NCI-H748 treated with DMSO at 0.1 percent for 48 hours (cell line): ENCODE data around the gene MEIS2.

Source experiments
- DNase-seq: peaks from one replicate; lab custom pipeline; 2025; lab: John Stamatoyannopoulos, UW

MEIS2 gene

DNA sequence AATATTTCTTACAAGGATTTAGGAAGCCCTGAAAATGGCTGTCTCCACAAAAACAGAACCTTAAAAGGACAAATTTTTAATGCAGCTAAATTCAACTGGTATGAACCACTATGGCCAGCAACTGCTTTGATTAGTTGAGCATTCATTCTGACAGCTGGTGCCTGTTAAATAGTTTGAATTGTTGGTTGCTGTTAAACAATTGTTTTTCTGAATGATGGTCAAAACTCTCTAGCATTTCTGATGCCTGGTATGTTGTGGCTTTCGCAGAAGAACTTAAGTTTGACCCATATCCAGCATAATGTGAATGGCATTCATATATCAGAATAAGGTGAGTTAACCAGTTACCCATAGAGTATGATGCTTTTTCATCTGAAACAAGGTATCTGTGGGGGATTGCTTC is 138.4 kb downstream of the MEIS2 start:
- no peak for DNase-seq

- no peak for DNase-seq
Observed at GRCh38 chr15:36960947-36961227, 139.5 kb downstream of the MEIS2 start.

- no peak for DNase-seq
Observed at GRCh38 chr15:36960179-36960946, 140.0 kb downstream of the MEIS2 start.

- DNase-seq = no peak
Observed at GRCh38 chr15:36959746-36960145, 140.6 kb downstream of the MEIS2 start.

DNA sequence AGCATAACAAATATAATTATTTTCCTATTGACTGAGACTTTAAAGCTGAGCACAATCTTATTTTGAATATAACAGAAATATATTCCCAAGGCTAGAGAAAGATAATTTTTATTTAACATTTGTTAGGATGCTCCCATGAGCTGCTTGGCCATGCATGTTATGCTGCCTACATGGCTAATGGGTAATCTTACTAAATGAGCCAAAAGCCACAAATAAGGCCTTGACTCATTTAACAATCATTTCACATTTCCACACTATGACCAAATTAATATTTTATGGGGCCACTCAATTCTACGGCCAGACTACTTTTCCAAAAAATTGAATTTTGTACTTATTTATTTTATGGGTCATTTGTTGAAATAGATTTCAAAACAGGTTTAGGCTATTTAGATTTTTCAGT is 141.7 kb downstream of the MEIS2 start:
- no peak for DNase-seq

DNA sequence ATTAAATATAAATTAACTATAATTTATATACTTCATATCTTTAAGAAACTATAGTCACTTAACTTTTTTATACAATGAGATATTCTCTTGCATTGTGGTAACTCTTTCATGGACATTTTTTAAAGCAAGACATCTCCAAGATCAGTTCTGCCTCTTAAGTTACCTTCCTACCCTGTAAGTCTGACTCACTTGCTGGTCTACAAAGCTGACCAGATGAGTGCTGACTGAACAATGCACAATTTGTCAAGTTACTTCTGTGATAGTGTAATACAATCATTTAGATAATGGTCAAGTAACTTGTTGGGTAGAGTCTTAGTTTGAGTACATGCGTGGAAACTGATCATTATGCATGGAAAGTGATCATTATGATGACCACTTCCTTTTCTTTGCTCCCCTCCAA is 145.9 kb downstream of the MEIS2 start:
- no peak for DNase-seq

- no peak for DNase-seq
Observed at GRCh38 chr15:36953346-36953745, 147.0 kb downstream of the MEIS2 start.

DNA sequence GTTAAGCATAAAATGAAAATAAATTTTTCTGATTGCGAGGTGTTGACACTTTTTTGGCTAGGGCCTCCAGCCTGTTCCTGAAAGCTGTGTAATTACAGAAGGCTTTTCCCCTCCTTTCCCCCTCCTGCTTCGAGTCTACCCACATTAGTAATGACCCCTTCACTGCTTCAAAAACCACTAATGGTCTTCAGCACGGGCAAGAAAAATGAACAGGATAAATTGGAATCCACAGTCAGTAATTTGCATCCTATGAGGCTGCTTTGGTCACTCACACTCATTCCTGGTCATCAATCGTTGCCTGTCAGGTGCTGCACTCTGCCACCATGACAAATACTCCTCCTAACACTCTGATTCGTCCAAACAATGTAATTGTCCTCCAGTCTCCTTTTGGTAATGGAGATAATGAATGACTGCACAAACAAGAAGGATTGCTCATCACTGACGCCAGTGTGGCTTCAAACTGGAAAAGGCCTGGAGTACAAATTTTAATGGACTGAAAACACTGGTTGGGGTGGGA is 148.6 kb downstream of the MEIS2 start:
- DNase-seq = no peak

DNA sequence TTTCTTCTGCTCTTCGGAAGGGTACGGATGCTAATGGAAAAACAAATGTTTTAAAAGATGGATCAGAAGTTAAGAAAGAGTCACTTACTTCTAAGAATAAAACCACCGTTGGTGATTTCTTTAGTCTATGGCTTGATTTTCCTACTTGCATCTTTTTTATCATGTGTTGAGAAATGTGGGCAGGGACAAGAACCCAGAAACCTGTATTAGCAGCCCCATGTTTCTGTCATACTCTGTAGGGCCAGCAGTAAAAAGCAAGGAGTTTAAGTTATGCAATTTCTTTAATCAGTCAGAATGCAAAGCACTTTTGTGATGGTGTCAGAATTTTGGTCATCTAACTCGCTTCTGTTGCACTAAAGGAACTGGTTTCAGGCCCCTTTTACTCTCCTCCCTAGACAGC is 150.0 kb downstream of the MEIS2 start:
- no peak for DNase-seq

DNA sequence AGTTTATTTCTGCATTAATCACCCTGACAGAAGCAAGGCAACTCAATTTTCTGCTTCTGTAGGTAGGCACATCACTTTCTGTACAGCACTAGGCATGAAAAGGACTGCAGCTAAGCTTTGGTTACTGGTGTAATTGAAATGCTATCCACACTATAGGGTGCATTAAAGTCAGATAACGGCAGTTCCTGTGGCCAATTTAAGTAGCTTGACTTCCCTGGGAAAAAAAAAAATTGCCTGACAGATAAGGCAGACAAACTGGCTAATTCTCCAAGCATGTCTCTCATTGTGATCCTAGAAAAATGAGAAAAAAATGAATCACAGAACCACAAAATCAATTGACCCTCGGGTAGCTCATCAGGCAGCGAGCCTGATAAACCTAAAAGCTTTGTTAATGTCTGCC is 151.4 kb downstream of the MEIS2 start:
- no peak for DNase-seq

- no peak for DNase-seq
Observed at GRCh38 chr15:36947035-36947719, 153.2 kb downstream of the MEIS2 start.

DNA sequence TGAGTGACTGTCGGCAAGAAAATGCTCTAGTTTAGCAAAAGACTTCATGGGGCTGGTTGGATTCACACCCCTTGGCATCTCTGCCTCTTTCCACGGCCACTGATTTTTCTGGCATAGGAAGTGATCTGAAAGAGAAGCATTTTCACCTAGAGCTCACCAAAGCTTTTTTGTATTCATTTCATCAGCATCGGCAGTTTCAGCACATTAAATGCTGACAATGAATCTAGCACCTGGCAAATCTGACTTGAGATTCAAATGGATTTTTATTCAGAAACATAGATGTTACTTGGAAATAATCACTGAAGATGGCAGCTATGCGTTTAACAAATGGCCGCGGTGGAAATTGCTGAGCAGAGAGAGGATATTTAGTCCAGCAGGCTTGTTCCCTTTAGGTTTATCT is 155.9 kb downstream of the MEIS2 start:
- no peak for DNase-seq

DNA sequence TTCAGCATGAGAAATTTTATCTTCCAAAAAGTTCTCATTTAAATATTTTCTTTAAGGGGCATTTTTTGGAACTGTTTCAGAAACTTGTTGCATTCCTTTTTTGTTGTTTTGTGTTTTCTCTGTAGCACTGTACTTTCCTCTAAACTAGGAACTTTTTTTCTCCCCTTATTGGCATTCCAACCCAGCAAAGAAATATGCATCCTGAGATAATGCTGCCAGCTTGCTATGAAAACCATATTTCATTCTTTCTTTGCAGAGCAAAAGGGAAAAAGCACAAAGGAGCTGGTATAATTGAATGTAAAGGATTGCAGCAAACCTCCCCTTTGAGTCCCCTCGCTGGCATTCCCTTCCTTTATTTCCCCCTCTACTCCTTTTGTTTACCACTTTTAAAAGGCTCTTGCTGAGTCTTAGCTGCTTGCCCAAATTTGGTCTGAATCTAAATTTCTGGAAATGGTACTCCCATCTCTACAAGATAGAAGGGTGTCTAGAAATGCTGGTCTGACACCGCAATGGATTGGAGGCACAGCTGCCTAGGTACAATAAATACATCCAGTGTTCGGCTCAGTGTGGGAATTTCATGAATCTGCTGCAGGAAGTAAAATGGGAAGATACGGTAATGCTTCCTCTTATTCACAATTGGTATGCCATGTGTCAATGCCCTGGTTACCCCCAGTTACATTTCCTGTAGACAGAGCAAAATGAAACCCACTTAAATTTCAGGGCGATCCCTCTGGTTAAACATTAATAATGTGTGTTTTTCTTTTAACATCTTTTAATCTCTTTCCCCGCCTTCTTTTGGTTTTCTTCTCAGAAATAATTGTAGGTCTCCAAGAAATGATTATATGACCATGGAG is 156.6 kb downstream of the MEIS2 start:
- no peak for DNase-seq

- no peak for DNase-seq
Observed at GRCh38 chr15:36942248-36942827, 158.0 kb downstream of the MEIS2 start.

GRCh38 chr15:36941798-36942197 is 158.6 kb downstream of the MEIS2 start:
- DNase-seq = no peak

DNA sequence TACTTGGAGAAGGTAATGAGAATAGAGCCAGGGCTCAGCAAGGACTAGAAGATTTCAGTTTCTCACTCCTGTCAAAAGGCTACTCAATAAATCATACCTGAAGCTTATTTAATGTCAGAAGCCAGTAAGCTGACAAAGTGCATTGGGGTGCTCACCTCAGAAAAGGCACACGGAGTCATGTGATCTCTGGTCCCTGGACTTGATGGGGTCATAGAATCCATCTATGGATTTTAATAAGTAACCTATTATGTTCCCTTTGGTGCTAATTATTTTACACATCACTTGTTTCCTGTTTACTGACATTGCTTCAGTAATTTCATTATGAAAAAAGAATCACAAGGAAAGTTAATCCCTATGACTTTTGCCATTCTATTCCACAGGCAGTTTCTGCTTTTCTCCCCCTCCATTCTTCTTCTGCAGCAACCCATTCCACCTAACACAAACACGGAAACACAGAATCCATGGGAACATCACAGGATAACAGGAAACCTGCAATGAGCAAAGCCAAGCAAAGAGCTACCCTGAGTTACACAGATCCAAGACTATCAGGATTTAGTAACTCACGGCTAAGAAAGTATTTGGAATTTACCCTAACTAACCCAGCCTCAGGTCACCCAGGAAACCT is 159.6 kb downstream of the MEIS2 start:
- no peak for DNase-seq

GRCh38 chr15:36940219-36940618 is 160.1 kb downstream of the MEIS2 start:
- no peak for DNase-seq

- DNase-seq = no peak
Observed at GRCh38 chr15:36938764-36939163, 161.6 kb downstream of the MEIS2 start.

- DNase-seq = no peak
Observed at GRCh38 chr15:36938131-36938530, 162.2 kb downstream of the MEIS2 start.

DNA sequence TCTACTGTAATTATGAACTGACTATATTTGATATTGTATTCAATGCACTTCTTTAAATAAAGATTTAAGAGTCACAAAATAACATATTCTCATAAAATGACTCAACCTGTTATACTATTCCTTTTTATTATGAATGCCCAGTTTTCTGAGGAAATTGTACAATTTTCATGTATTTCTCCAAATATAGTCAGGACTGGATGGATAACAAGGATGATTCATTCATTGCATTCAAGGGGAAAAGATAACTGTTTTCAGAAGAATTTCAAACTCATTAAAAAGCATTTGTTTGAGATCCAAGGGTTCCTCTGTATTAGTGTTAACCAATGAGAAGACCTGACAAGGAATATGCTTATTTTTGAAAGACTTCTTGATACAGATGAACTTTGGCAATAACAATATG is 163.7 kb downstream of the MEIS2 start:
- no peak for DNase-seq

DNA sequence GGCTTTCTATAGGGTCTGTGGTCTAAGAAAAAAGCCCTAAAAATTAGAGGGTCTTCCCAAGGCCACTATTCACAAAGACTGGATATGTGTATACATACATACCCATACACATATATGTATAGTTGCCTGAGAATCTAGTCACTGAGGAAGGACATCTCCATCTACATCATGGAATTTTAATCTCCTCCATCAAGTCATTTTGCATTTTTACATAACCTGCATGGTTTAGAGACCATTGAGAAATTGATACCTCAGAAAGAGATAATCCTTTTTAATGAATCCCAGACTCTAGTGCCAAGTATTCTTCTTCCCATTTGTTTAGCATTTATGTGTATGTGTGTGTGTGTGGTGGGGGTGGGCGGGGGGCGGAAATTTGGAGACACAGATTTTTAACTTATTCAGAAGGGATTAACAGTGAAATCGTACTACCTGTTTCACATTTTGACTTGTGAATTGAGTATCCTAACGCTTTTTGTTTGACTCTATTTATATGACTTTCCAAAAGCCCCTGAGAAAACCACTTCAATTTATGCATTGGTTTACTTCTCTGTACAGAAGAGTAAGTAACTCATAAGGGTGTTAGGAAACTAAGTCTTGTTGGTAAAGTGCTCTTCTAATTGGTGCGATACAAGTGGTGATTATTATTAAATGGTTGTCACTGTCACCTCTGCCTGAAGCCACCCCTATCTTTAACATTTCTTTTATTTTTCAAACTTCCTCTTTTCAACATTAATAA is 166.9 kb downstream of the MEIS2 start:
- no peak for DNase-seq
